ENCODE results near the gene SDR9C7.

The SDR9C7 gene

DNA sequence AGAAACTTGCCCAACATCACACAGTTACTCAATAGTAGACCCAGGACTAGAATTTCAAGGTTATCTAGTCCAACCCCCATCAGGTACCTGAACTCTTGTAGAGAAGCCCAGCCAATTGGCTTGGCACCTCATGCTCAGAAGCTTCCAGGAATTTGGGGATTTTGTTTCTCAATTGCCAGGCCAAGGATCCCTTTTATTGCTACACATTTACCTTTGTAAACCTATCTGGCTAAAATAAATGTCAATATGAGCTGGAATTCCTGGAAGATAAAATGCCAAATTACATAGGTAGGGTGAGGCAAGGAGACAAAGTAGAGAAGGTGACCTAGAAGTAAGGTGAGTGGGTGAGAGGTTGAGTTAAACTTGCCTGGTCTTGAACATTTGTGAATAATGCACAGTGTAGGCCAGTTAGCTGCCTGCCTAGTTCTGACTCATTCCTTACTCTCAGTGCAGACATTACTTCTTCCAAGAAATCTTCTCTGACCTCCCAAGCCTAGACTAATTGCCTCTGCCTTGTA is 36.3 kb downstream of the SDR9C7 start:
- Histone ChIP-seq H3K4me1 (ENCODE audit: control insufficient read depth, insufficient read depth, low read length) (no peaks in the 10 kb centered on the region), H3K9me3 (ENCODE audit: control insufficient read depth, insufficient read depth, low read depth, low read length) (no peaks in the 10 kb centered on the region), H3K4me3 (ENCODE audit: low read depth, low read length) (no peak overlapping the region), H3K36me3 (ENCODE audit: control insufficient read depth in 2 of 2, insufficient read depth in 1 of 2, low read length in 2 of 2) (no peaks in the 10 kb centered on the region), H3K27ac (ENCODE audit: extremely low read depth, low read depth, low read length) (no peak overlapping the region)
- TF ChIP-seq ZBTB17 (tag by site-specific recombination; IDR thresholded peaks at IDR 0.05): peak; percentile 43
- TF ChIP-seq ZNF175 (tag by site-specific recombination; IDR thresholded peaks at IDR 0.05): no peak
- CTCF ChIA-PET: interaction anchor here (0.8 to 1.0 kb wide), 3 partner anchors 33 to 90 kb away, joined by 3 read pairs; no protein-coding TSS in a partner anchor
- POLR2A ChIA-PET: no interaction called here

DNA sequence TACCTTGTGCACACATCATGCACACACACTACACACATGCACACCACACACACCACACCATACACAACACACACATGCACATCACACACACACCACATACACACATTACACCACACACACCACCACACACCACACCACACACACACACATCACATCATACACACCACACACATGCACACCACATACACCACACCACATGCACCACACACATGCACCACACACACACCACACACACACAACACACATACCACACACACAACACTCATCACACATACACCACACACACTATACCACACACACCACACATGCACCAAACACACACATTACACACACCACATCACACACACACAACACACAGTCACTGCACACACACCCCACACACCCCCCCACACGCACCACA is 38.1 kb downstream of the SDR9C7 start:
- H3K9me3 ChIP-seq (ENCODE audit: control insufficient read depth, insufficient read depth, low read depth, low read length): no peaks in the 10 kb centered on the region
- no peak overlapping the region for H3K4me3 ChIP-seq (ENCODE audit: low read depth, low read length)
- H3K36me3 ChIP-seq (ENCODE audit: control insufficient read depth in 2 of 2, insufficient read depth in 1 of 2, low read length in 2 of 2): no peaks in the 10 kb centered on the region
- H3K4me1 ChIP-seq (ENCODE audit: control insufficient read depth, insufficient read depth, low read length): no peaks in the 10 kb centered on the region
- ChIA-PET CTCF (interaction anchor here (0.6 kb wide), 1 partner anchor 91 kb away, joined by 3 read pairs; no protein-coding TSS in a partner anchor), POLR2A (no interaction called here)
- H3K27ac ChIP-seq (ENCODE audit: extremely low read depth, low read depth, low read length): no peak overlapping the region
- no peak for TF ChIP-seq ZNF274 (IDR thresholded peaks at IDR 0.05; ENCODE audit: low read length)
- 0 out of 2 replicates have a peak, but pooled peaks have one; percentile 29 for TF ChIP-seq ZNF274 (tag by site-specific recombination; IDR thresholded peaks at IDR 0.05; ENCODE audit: borderline replicate concordance)
- TF ChIP-seq, protein P1, sequence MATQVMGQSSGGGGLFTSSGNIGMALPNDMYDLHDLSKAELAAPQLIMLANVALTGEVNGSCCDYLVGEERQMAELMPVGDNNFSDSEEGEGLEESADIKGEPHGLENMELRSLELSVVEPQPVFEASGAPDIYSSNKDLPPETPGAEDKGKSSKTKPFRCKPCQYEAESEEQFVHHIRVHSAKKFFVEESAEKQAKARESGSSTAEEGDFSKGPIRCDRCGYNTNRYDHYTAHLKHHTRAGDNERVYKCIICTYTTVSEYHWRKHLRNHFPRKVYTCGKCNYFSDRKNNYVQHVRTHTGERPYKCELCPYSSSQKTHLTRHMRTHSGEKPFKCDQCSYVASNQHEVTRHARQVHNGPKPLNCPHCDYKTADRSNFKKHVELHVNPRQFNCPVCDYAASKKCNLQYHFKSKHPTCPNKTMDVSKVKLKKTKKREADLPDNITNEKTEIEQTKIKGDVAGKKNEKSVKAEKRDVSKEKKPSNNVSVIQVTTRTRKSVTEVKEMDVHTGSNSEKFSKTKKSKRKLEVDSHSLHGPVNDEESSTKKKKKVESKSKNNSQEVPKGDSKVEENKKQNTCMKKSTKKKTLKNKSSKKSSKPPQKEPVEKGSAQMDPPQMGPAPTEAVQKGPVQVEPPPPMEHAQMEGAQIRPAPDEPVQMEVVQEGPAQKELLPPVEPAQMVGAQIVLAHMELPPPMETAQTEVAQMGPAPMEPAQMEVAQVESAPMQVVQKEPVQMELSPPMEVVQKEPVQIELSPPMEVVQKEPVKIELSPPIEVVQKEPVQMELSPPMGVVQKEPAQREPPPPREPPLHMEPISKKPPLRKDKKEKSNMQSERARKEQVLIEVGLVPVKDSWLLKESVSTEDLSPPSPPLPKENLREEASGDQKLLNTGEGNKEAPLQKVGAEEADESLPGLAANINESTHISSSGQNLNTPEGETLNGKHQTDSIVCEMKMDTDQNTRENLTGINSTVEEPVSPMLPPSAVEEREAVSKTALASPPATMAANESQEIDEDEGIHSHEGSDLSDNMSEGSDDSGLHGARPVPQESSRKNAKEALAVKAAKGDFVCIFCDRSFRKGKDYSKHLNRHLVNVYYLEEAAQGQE (tag by site-specific recombination; IDR thresholded peaks at IDR 0.05): no peak
- TF ChIP-seq ZXDB (tag by site-specific recombination; IDR thresholded peaks at IDR 0.05): no peak
- TF ChIP-seq ZSCAN16 (tag by site-specific recombination; IDR thresholded peaks at IDR 0.05): 0 out of 2 replicates have a peak, but pooled peaks have one; percentile 6
- TF ChIP-seq, protein P2, sequence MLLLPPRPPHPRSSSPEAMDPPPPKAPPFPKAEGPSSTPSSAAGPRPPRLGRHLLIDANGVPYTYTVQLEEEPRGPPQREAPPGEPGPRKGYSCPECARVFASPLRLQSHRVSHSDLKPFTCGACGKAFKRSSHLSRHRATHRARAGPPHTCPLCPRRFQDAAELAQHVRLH (tag by site-specific recombination; IDR thresholded peaks at IDR 0.05): no peak
- no peak for TF ChIP-seq ZNF266 (tag by site-specific recombination; IDR thresholded peaks at IDR 0.05; ENCODE audit: low read depth)
- no peak for TF ChIP-seq ZNF791 (tag by site-specific recombination; IDR thresholded peaks at IDR 0.05)
- TF ChIP-seq ZNF544 (tag by site-specific recombination; IDR thresholded peaks at IDR 0.05): no peak
- no peak for TF ChIP-seq ZNF626 (tag by site-specific recombination; IDR thresholded peaks at IDR 0.05)
- TF ChIP-seq ZBTB8A (tag by site-specific recombination; IDR thresholded peaks at IDR 0.05): no peak
- no peak for TF ChIP-seq ZFHX2 (tag by site-specific recombination; conservative IDR thresholded peaks at IDR 0.05)
- no peak for TF ChIP-seq OSR2 (tag by site-specific recombination; IDR thresholded peaks at IDR 0.05)
- TF ChIP-seq ZNF654 (tag by site-specific recombination; IDR thresholded peaks at IDR 0.05; ENCODE audit: low read depth): no peak
- no peak for TF ChIP-seq ZNF792 (tag by site-specific recombination; IDR thresholded peaks at IDR 0.05)
- no peak for TF ChIP-seq ZSCAN30 (tag by site-specific recombination; IDR thresholded peaks at IDR 0.05)
- TF ChIP-seq ZNF175 (tag by site-specific recombination; IDR thresholded peaks at IDR 0.05): no peak
- TF ChIP-seq, protein P3, sequence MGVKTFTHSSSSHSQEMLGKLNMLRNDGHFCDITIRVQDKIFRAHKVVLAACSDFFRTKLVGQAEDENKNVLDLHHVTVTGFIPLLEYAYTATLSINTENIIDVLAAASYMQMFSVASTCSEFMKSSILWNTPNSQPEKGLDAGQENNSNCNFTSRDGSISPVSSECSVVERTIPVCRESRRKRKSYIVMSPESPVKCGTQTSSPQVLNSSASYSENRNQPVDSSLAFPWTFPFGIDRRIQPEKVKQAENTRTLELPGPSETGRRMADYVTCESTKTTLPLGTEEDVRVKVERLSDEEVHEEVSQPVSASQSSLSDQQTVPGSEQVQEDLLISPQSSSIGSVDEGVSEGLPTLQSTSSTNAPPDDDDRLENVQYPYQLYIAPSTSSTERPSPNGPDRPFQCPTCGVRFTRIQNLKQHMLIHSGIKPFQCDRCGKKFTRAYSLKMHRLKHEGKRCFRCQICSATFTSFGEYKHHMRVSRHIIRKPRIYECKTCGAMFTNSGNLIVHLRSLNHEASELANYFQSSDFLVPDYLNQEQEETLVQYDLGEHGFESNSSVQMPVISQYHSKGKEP (tag by site-specific recombination; IDR thresholded peaks at IDR 0.05): no peak
- TF ChIP-seq, protein P4, sequence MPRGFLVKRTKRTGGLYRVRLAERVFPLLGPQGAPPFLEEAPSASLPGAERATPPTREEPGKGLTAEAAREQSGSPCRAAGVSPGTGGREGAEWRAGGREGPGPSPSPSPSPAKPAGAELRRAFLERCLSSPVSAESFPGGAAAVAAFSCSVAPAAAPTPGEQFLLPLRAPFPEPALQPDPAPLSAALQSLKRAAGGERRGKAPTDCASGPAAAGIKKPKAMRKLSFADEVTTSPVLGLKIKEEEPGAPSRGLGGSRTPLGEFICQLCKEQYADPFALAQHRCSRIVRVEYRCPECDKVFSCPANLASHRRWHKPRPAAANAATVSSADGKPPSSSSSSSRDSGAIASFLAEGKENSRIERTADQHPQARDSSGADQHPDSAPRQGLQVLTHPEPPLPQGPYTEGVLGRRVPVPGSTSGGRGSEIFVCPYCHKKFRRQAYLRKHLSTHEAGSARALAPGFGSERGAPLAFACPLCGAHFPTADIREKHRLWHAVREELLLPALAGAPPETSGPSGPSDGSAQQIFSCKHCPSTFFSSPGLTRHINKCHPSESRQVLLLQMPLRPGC (tag by site-specific recombination; IDR thresholded peaks at IDR 0.05): no peak
- no peak for TF ChIP-seq ZNF37A (tag by site-specific recombination; IDR thresholded peaks at IDR 0.05)
- TF ChIP-seq ZNF571 (tag by site-specific recombination; IDR thresholded peaks at IDR 0.05): 0 out of 2 replicates have a peak, but pooled peaks have one; percentile 51
- TF ChIP-seq, protein P5, sequence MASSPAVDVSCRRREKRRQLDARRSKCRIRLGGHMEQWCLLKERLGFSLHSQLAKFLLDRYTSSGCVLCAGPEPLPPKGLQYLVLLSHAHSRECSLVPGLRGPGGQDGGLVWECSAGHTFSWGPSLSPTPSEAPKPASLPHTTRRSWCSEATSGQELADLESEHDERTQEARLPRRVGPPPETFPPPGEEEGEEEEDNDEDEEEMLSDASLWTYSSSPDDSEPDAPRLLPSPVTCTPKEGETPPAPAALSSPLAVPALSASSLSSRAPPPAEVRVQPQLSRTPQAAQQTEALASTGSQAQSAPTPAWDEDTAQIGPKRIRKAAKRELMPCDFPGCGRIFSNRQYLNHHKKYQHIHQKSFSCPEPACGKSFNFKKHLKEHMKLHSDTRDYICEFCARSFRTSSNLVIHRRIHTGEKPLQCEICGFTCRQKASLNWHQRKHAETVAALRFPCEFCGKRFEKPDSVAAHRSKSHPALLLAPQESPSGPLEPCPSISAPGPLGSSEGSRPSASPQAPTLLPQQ (tag by site-specific recombination; IDR thresholded peaks at IDR 0.05): no peak
- no peak for TF ChIP-seq ZBTB17 (tag by site-specific recombination; IDR thresholded peaks at IDR 0.05)
- no peak for TF ChIP-seq ZNF561 (tag by site-specific recombination; IDR thresholded peaks at IDR 0.05; ENCODE audit: borderline replicate concordance)
- TF ChIP-seq ZBTB1 (tag by site-specific recombination; IDR thresholded peaks at IDR 0.05): no peak
- no peak for TF ChIP-seq ZFP41 (tag by site-specific recombination; IDR thresholded peaks at IDR 0.05; ENCODE audit: borderline replicate concordance)
- no peak for TF ChIP-seq ZNF610 (tag by site-specific recombination; IDR thresholded peaks at IDR 0.05; ENCODE audit: borderline replicate concordance)
- TF ChIP-seq ZNF112 (tag by site-specific recombination; IDR thresholded peaks at IDR 0.05): 0 out of 2 replicates have a peak, but pooled peaks have one; percentile 31
